Activated CD8-positive, alpha-beta memory T cell treated with anti-CD3 and anti-CD28 coated beads for 4 hours (primary cell): ENCODE measurements around the gene WTAP.
"Not testable (repeated sequence)": the region's sequence is repeated elsewhere in the genome, so short reads cannot be mapped to it uniquely, and the experiment has no call there.

ENCODE experiments used
- DNase-seq, 2 donors: peaks; one replicate each; pipeline ENCODE4 v3.0.0-alpha.2; 2020; ENCODE audit warnings: low read depth in 2 of 2

The WTAP gene

GRCh38 chr6:159693894-159694545 lies 33.3 kb upstream of the WTAP start:
- peak in 1 of 2 donors; percentile 3 for DNase-seq

- DNase-seq = no peak
Measured at GRCh38 chr6:159695984-159696383, 31.3 kb upstream of the WTAP start.

- no peak for DNase-seq
Measured at GRCh38 chr6:159700970-159701369, 26.3 kb upstream of the WTAP start.

GRCh38 chr6:159701413-159701999 lies 25.8 kb upstream of the WTAP start:
- DNase-seq = no peak

GRCh38 chr6:159710603-159711002 lies 16.7 kb upstream of the WTAP start:
- DNase-seq = not testable (repeated sequence)

- not testable (repeated sequence) for DNase-seq
Measured at GRCh38 chr6:159712389-159712788, 14.9 kb upstream of the WTAP start.

- DNase-seq = no peak
Measured at GRCh38 chr6:159713984-159714383, 13.3 kb upstream of the WTAP start.

- DNase-seq = no peak
Measured at GRCh38 chr6:159714404-159714803, 12.9 kb upstream of the WTAP start.

- no peak for DNase-seq
Measured at GRCh38 chr6:159715166-159715565, 12.1 kb upstream of the WTAP start.

GRCh38 chr6:159715605-159716004 lies 11.7 kb upstream of the WTAP start:
- DNase-seq = no peak

GRCh38 chr6:159716247-159717096 lies 10.8 kb upstream of the WTAP start:
- no peak for DNase-seq

- no peak for DNase-seq
Measured at GRCh38 chr6:159718634-159719033, 8.7 kb upstream of the WTAP start.

GRCh38 chr6:159719287-159719686 lies 8.0 kb upstream of the WTAP start:
- no peak for DNase-seq

- DNase-seq = peak in 1 of 2 donors; percentile 19
Measured at GRCh38 chr6:159720708-159721107, 6.6 kb upstream of the WTAP start.

GRCh38 chr6:159721981-159722380 lies 5.3 kb upstream of the WTAP start:
- DNase-seq = not testable (repeated sequence)

GRCh38 chr6:159722655-159723054 lies 4.7 kb upstream of the WTAP start:
- DNase-seq = no peak

- DNase-seq = no peak
Measured at GRCh38 chr6:159723259-159723658, 4.0 kb upstream of the WTAP start.

GRCh38 chr6:159724778-159725177 lies 2.5 kb upstream of the WTAP start:
- no peak for DNase-seq

- DNase-seq = not testable (repeated sequence)
Measured at GRCh38 chr6:159725208-159725607, 2.1 kb upstream of the WTAP start.

- DNase-seq = peak in 1 of 2 donors; percentile 6
Measured at GRCh38 chr6:159726255-159726917, 920 bp upstream of the WTAP start.

- DNase-seq = no peak
Measured at GRCh38 chr6:159727717-159728445, 575 bp downstream of the WTAP start.
